Adrenal gland (tissue), 5 donors: ENCODE results near the gene EPG5.

Experiments used
- POLR2A ChIP-seq, 2 donors: fragments of 450-650 bp; IDR thresholded peaks; one replicate each; pipeline ENCODE4 v1.6.1; 2017; ENCODE audit warnings: antibody characterized with exemption in 2 of 2, mild to moderate bottlenecking in 2 of 2, moderate library complexity in 1 of 2
- TF ChIP-seq, protein P1 (sequence below), 6 experiments: fragments of 450-650 bp in 4 of 6; fragments of 200-600 bp in 2 of 6; sonication (generic) in 1 of 6; IDR thresholded peaks; 1 replicate in 5 of 6; 2 replicates in 1 of 6; pipeline versions ENCODE4 v1.5.1 to v1.8.0; 2016 to 2021; ENCODE audit warnings: antibody characterized with exemption in 6 of 6, mild to moderate bottlenecking in 2 of 6, moderate library complexity in 1 of 6
- donor health status: DM: no; HTN: no; CAD: no.

DNA sequence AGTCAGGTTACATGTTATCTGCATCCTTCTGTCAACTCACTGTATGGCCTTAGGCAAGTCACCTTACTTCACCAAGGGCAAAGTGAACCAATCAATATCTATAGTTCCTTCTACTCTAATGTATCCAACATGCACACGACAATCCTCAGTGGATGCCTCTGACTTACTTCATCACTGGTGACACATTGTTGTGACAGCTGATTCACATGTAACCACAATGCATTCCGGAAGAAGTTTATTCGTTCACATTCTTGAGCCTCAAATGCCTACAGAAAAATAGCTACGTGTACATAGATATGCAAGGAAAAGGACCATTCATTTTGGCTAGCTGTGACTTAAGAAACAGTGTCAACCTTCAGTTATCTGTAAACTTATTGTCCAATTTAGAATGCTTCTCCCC is 26.3 kb upstream of the EPG5 start:
- TF ChIP-seq, protein P1, sequence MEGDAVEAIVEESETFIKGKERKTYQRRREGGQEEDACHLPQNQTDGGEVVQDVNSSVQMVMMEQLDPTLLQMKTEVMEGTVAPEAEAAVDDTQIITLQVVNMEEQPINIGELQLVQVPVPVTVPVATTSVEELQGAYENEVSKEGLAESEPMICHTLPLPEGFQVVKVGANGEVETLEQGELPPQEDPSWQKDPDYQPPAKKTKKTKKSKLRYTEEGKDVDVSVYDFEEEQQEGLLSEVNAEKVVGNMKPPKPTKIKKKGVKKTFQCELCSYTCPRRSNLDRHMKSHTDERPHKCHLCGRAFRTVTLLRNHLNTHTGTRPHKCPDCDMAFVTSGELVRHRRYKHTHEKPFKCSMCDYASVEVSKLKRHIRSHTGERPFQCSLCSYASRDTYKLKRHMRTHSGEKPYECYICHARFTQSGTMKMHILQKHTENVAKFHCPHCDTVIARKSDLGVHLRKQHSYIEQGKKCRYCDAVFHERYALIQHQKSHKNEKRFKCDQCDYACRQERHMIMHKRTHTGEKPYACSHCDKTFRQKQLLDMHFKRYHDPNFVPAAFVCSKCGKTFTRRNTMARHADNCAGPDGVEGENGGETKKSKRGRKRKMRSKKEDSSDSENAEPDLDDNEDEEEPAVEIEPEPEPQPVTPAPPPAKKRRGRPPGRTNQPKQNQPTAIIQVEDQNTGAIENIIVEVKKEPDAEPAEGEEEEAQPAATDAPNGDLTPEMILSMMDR (IDR thresholded peaks at IDR 0.05): no peak
- no peak for TF ChIP-seq POLR2A (IDR thresholded peaks at IDR 0.05)
